GM18870 (cell line): ENCODE measurements around the gene CRY2.
"Not testable (repeated sequence)": the region's sequence is repeated elsewhere in the genome, so short reads cannot be mapped to it uniquely, and the experiment has no call there.

Source experiments
- ATAC-seq: cut with Tn5 transposase; IDR thresholded peaks from one replicate; pipeline ENCODE4 v1.9.1; 2021; ENCODE audit warnings: moderate library complexity; ENCODE audit not compliant: unreplicated experiment

Gene CRY2

GRCh38 chr11:45811571-45812290 lies 35.5 kb upstream of the CRY2 start:
- no peak for ATAC-seq

GRCh38 chr11:45812581-45813548 lies 34.4 kb upstream of the CRY2 start:
- no peak for ATAC-seq

- ATAC-seq = no peak
Measured at GRCh38 chr11:45815747-45816146, 31.5 kb upstream of the CRY2 start.

- ATAC-seq = no peak
Measured at GRCh38 chr11:45816614-45817013, 30.7 kb upstream of the CRY2 start.

- ATAC-seq = no peak
Measured at GRCh38 chr11:45817191-45817590, 30.1 kb upstream of the CRY2 start.

DNA sequence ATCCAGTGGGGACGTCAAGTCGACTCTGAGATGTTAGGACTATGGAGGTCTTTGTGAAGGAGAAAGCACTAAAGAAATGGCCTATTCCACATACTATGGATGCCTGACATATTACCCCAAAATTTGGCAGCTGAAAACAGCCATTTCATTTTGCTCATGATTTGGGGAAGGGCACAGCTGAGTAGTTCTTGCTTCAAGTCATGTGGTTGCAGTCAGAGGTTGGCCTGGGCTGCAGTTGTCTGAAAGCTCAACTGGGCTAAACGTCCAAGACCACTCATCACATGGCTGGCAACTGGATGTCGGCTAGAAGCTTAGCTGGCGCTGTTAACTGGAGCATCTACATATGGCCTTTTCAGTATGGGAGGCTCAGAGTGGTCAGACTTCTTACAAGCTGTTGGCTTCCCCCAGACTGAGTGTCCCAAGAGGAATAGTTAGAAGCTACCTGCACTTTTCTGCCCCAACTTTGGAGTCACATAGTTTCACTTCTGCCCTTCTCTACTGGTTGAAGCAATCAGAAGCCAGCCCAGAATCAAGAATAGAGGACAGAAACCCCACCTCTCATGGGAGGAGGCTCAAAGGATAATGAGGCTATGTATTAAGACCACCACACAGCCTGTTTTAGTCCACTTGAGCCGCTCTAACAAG lies 28.2 kb upstream of the CRY2 start:
- ATAC-seq = no peak

DNA sequence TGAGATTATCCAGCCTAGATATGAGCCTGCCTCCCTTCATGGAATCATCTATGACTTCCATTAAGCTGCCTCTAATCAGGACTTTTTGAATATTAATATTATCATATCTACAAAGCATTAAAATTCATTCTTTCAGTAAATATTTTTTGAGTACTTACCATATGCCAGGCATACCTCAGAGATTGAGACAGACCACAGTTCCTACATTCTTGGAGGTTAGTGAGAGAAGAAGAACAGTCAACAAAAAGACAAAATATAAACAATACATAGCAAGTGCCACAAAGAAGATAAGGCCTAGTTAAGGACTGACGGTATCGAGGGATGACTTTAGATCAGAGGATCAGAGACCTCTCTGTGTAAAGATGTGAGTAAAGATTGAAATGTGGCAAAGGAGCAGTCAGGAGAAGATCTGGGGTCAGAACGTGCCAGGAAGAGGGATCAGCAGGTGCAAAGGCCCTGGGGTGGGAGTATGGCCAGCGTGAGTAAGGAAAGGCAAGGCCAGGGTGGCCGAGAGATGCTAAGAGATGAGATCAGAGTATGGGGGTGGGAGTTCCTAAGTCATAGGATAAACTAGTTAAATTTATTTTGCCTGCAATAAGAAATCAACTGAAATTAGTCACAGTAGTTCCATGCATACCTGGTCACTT lies 26.9 kb upstream of the CRY2 start:
- no peak for ATAC-seq

GRCh38 chr11:45826492-45826891 lies 20.8 kb upstream of the CRY2 start:
- not testable (repeated sequence) for ATAC-seq

- ATAC-seq = no peak
Measured at GRCh38 chr11:45827123-45827522, 20.2 kb upstream of the CRY2 start.

DNA sequence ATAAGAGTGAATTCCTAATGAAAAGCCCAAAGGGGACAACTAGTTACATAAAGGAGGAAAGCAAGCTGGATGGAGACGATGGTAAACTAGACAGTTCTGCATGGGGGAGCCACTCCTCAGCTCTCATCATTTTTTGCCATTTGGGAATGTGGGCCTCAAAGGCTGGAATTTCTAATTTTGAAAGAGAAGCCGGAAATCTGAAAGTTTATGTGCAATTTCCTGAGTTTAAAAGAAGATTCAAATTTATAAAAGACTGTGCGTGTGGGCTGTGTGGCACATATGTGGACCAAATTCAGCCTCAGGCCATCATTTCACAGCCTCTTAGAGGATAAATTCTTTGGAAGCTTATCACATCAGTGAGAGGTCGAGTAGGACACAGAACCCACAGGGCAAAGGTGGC lies 18.3 kb upstream of the CRY2 start:
- ATAC-seq = no peak

GRCh38 chr11:45830596-45830995 lies 16.7 kb upstream of the CRY2 start:
- no peak for ATAC-seq

GRCh38 chr11:45832811-45833441 lies 14.3 kb upstream of the CRY2 start:
- no peak for ATAC-seq

GRCh38 chr11:45833761-45834160 lies 13.5 kb upstream of the CRY2 start:
- ATAC-seq = no peak

DNA sequence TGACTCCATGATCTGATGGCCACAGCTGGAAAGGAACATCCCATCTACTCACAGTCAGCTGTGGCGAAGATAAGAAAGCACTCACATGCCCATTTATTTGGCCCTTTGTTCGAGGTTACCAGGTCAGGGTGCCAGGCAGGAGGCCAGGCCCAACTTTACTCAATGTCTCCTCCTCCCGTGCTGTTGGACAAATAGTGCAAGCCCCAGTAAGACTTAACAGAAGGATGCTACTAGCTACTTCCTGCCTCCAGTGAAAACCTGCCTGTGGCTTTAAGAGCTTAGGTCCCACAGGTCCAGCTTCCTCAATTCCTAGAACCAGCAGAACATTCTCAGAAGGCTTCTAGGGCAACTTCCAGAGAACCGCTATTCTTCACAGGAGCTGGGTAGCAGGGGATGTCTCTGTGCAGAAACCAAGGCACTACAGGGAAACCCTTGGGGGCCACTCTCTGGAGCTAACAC lies 12.9 kb upstream of the CRY2 start:
- no peak for ATAC-seq

- ATAC-seq = no peak
Measured at GRCh38 chr11:45839204-45839603, 8.1 kb upstream of the CRY2 start.

DNA sequence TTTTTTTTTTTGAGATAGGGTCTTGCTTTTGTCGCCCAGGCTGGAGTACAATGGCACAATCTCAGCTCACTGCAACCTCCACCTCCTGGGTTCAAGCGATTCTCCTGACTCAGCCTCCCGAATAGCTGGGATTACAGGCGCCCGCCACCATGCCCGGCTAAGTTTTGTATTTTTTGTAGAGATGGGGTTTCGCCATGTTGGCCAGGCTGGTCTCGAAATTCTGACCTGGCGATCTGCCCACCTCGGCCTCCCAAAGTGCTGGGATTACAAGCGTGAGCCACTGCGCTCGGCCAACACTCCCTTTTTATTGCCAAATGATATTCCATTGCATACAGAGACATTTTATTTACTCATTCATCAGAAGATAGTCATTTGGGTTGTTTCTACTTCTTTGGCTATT lies 7.0 kb upstream of the CRY2 start:
- not testable (repeated sequence) for ATAC-seq

GRCh38 chr11:45843158-45843924 lies 3.9 kb upstream of the CRY2 start:
- ATAC-seq = no peak

DNA sequence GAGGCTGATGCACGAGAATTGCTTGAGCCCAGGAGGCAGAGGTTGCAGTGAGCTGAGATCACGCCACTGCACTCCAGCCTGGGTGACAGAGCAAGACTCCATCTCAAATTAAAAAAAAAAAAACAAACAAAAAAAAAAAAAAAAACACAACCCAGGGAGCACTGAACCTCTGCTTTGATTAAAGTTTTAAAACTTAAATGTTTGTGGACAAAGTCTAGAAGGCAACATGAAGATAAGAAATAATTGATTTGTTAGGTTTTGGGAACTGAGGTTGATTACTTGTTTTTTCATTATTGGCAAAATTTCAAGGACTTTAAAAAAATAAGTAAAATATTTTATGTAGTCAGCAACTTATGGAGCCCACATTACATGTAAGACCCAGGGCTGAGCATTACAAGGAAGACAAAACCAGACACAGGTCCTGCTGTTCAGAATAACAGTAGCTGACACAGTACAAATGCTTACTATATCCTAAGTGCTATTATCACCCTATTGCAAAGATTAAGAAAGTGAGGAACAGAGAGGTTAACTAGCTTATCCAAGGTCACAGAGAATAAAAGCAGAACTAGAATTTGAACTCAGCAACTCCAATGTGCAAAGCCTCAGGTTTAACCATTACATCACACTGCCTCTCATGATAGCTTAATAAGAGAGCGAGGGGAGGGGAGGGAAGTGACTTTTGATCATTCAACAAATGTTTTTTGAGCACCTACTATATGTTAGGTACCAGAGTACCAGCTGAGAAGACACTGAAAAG lies 2.3 kb upstream of the CRY2 start:
- no peak for ATAC-seq

DNA sequence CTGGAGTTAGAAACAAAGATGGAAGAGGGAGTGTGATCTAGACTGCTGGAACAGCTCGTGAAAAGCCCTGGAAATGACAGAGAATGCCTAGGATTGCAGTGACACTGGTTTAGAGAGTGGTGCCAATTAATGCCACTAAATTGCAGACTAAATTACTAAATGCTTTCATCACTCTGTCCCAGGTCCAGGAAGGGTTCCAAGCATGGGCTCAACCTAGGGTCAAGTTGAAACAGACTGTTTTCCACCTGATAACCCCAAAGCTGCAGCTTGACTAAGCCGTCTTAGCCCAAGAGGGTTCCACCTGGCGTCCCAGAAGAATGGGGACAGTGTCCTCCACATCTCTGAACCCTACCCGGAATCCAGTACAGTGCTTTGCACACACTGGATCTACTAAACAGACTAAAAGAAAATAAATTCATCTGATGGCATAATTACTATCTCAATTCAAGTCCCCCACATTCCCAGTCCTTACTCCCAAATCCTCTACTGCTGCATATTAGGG lies 1.1 kb upstream of the CRY2 start:
- no peak for ATAC-seq
